GM23338 (cell line): ENCODE measurements around the gene OR4K17.
"Not testable (repeated sequence)": the region's sequence is repeated elsewhere in the genome, so short reads cannot be mapped to it uniquely, and the experiment has no call there.

Experiments
- CREB1 ChIP-seq: fragments of 250-450 bp; sonication (Bioruptor Pico); IDR thresholded peaks from 2 replicates; pipeline ENCODE4 v1.5.0; 2020; ENCODE audit warnings: low read depth, mild to moderate bottlenecking, moderate library complexity
- ETS1 ChIP-seq: IDR thresholded peaks from 2 replicates; pipeline ENCODE4 v1.6.1; 2016; ENCODE audit warnings: antibody characterized with exemption
- EZH2 ChIP-seq: fragments of 200-600 bp; sonication (generic); IDR thresholded peaks from one replicate; pipeline ENCODE4 v1.8.0; 2017; ENCODE audit warnings: antibody characterized with exemption, mild to moderate bottlenecking, low read depth; ENCODE audit not compliant: unreplicated experiment
- EZH2phosphoT487 ChIP-seq: fragments of 200-600 bp; sonication (generic); IDR thresholded peaks from one replicate; pipeline ENCODE4 v1.8.1; 2018; ENCODE audit warnings: antibody characterized with exemption; ENCODE audit not compliant: unreplicated experiment
- POLR2AphosphoS5 ChIP-seq: IDR thresholded peaks from 2 replicates; pipeline ENCODE4 v1.6.1; 2016; ENCODE audit warnings: antibody characterized with exemption, low read depth
- TF ChIP-seq, protein P1 (sequence below), 2 experiments: fragments of 200-600 bp in 1 of 2; sonication (generic) in 1 of 2; conservative IDR thresholded peaks; 2 replicates each; pipeline versions ENCODE4 v1.5.1 to v1.6.1; 2016 to 2017; ENCODE audit warnings: antibody characterized with exemption in 2 of 2, low read depth in 2 of 2, mild to moderate bottlenecking in 2 of 2, moderate library complexity in 1 of 2

GRCh38 chr14:20169852-20170251, 59.3 kb downstream of the OR4K17 start:
- TF ChIP-seq, protein P1, sequence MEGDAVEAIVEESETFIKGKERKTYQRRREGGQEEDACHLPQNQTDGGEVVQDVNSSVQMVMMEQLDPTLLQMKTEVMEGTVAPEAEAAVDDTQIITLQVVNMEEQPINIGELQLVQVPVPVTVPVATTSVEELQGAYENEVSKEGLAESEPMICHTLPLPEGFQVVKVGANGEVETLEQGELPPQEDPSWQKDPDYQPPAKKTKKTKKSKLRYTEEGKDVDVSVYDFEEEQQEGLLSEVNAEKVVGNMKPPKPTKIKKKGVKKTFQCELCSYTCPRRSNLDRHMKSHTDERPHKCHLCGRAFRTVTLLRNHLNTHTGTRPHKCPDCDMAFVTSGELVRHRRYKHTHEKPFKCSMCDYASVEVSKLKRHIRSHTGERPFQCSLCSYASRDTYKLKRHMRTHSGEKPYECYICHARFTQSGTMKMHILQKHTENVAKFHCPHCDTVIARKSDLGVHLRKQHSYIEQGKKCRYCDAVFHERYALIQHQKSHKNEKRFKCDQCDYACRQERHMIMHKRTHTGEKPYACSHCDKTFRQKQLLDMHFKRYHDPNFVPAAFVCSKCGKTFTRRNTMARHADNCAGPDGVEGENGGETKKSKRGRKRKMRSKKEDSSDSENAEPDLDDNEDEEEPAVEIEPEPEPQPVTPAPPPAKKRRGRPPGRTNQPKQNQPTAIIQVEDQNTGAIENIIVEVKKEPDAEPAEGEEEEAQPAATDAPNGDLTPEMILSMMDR (conservative IDR thresholded peaks at IDR 0.05; ENCODE audit: low read depth in 2 of 2) = not testable (repeated sequence)
- not testable (repeated sequence) for TF ChIP-seq POLR2AphosphoS5; EZH2; EZH2phosphoT487; ETS1; CREB1 (CRISPR knock-in tag)
